Activated T-helper 2 cell treated with anti-CD3 and anti-CD28 coated beads, Interferon-gamma antibody, Interleukin-2, Interleukin-4, amounts not matched to agents 10 μg/mL and 5 μg/mL and 100 μg/mL, durations not matched to agents 14 hours and 24 hours and 36 hours (primary cell): ENCODE measurements around the gene ISL2. TPM values are rescaled to one million over a fixed set of nuclear protein-coding genes. Genes with fewer than 3 reads are reported as not detected.

Source experiments
- total RNA-seq: library from RNA; stranded (reverse); gene quantifications from 2 replicates; pipeline ENCODE4 v1.2.3, GENCODE V29; 2022

The ISL2 gene
- total RNA-seq, 1 donor from 2014 or later: 1.8 TPM

Other genes starting within 250 kb of the ISL2 start
- 157 and 160 TPM in 2 replicates for gene ETFA, start 25.3 kb upstream of the ISL2 start, total RNA-seq